Adrenal gland (tissue), 12 donors: ENCODE measurements around the gene ABCB10. TPM values are rescaled to one million over a fixed set of nuclear protein-coding genes. Genes with fewer than 3 reads are reported as not detected.

Experiments used
- DNase-seq, 7 donors: peaks; one replicate each; pipeline ENCODE4 v3.0.0-alpha.2; 2019 to 2020
- H3K27ac ChIP-seq, 5 donors: fragments of 200-600 bp; sonication (generic) in 4 of 5; 1 replicate in 3 of 5; 2 replicates in 2 of 5; pipeline versions ENCODE4 v1.5.1 to v1.8.0; 2016 to 2020; ENCODE audit warnings: mild to moderate bottlenecking in 1 of 5
- H3K27me3 ChIP-seq: fragments of 200-600 bp; 2 replicates; pipeline ENCODE4 v1.8.0; 2021
- H3K36me3 ChIP-seq, 2 donors: fragments of 200-600 bp; replicated peaks in 1 of 2; 1 replicate in 1 of 2; 2 replicates in 1 of 2; pipeline versions ENCODE4 v1.5.1 to v1.8.0; 2018 to 2022
- H3K4me1 ChIP-seq, 2 donors: fragments of 200-600 bp; replicated peaks in 1 of 2; 1 replicate in 1 of 2; 2 replicates in 1 of 2; pipeline versions ENCODE4 v1.5.1 to v1.8.0; 2018 to 2021
- H3K4me3 ChIP-seq, 4 donors: fragments of 200-600 bp; sonication (generic) in 3 of 4; one replicate each; pipeline ENCODE4 v1.5.1; 2016 to 2018
- H3K9me3 ChIP-seq, 3 donors: fragments of 200-600 bp; sonication (generic) in 1 of 3; replicated peaks in 1 of 3; 1 replicate in 2 of 3; 2 replicates in 1 of 3; pipeline versions ENCODE4 v1.5.1 to v1.8.0; 2016 to 2021
- CTCF ChIP-seq, 6 experiments: fragments of 450-650 bp in 4 of 6; fragments of 200-600 bp in 2 of 6; sonication (generic) in 1 of 6; IDR thresholded peaks; 1 replicate in 5 of 6; 2 replicates in 1 of 6; pipeline versions ENCODE4 v1.5.1 to v1.8.0; 2016 to 2021; ENCODE audit warnings: antibody characterized with exemption in 6 of 6, mild to moderate bottlenecking in 2 of 6, moderate library complexity in 1 of 6
- POLR2A ChIP-seq, 2 donors: fragments of 450-650 bp; IDR thresholded peaks; one replicate each; pipeline ENCODE4 v1.6.1; 2017; ENCODE audit warnings: antibody characterized with exemption in 2 of 2, mild to moderate bottlenecking in 2 of 2, moderate library complexity in 1 of 2
- WGBS, 4 donors: extraction: QIAGEN DNeasy Blood & Tissue Kit in 2 of 4; methylation state at CpG; one replicate each; pipeline versions ENCODE4 v1.1.5 to v1.1.7; 2013 to 2017; 5-methylcytosine and 5-hydroxymethylcytosine counted together
- intact Hi-C, 2 donors: fragments of 100-400 bp; cut with DNase I; formaldehyde crosslinking; loops; one replicate each; pipeline versions ENCODE4 v1.14.1 to v1.15.0; 2022 to 2023
- polyA plus RNA-seq, 3 donors: library from polyadenylated mRNA; stranded (reverse); fragments of 200-250 nt in 2 of 3; fragments of 350-450 nt in 1 of 3; fragmentation: Illumina TruSeq in 1 of 3; extraction: RNeasy Lipid Tissue Mini Kit (QIAGEN cat#74804) in 1 of 3; gene quantifications; one replicate each; pipeline ENCODE4 v1.2.3, GENCODE V29; 2013 to 2014
- total RNA-seq, 9 donors: library from RNA; depleted of rRNA in 4 of 9; stranded (reverse); fragments of >200 nt in 4 of 9; fragments of 120-200 nt in 1 of 9; fragmentation: NEBNext Ultra II Directional in 1 of 9; extraction: Animal tissue kit (Norgen Biotek cat#: 25700) in 1 of 9; gene quantifications; one replicate each; pipeline versions ENCODE4 v1.1.0 to v1.2.4, GENCODE V29; 2013 to 2023
- donor health status: healthy with polysubstance abuse.
- donor health status: Bipolar disorder and iron deficiency.
- donor health status: DM: yes; HTN: yes; CAD: no.
- donor health status: DM: no; HTN: no; CAD: no.
- donor health status: DM: no; HTN: no; CAD: no.
- donor health status: DM: yes; HTN: yes; CAD: no.

ABCB10 gene
- total and polyA plus RNA-seq, 12 donors: 4.7 to 15.0 (median 12.2) TPM

DNA sequence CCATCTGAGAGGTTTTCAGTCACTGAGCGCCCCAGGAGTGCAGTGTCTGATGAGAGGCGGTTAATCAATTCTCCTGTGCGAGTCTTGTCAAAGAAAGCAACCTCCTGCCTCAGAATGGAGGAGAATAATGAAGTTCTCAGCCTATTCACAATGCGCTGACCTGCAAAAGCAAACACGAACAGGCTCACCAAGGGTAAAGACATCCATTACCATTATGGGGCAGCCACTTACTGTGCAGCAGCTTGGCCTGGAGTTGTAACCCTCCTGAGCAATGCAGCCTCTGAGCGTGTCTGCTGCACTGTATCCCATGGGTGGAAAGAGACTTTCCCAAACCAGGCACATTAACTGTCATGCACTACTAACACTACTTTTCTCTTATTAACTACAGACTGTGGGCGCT lies 11.0 kb downstream of the ABCB10 start:
- no peak for TF ChIP-seq CTCF (IDR thresholded peaks at IDR 0.05)
- TF ChIP-seq POLR2A (IDR thresholded peaks at IDR 0.05): no peak
- peaks cover 0 to 19% of the 10 kb centered on the region in 2 donors for H3K4me1 ChIP-seq
- no peaks in the 10 kb centered on the region for H3K27me3 ChIP-seq
- H3K36me3 ChIP-seq: peaks cover 0 to 22% of the 10 kb centered on the region in 2 donors
- intact Hi-C loops: no loop called here
- H3K9me3 ChIP-seq: no peaks in the 10 kb centered on the region
- H3K4me3 ChIP-seq: no peak overlapping the region
- no peak overlapping the region for H3K27ac ChIP-seq
- DNase-seq: peak in 1 of 7 donors; percentile 18
- 90 to 96% (median 94%) methylated on average over 2 to 7 of the region's 7 CpGs for WGBS, 4 donors

GRCh38 chr1:229544587-229544986 lies 13.9 kb downstream of the ABCB10 start:
- DNase-seq: peak in 1 of 7 donors; percentile 4
- intact Hi-C loops: no loop called here
- TF ChIP-seq POLR2A (IDR thresholded peaks at IDR 0.05): no peak
- no peak for TF ChIP-seq CTCF (IDR thresholded peaks at IDR 0.05)
- Histone ChIP-seq H3K4me3 (no peak overlapping the region), H3K9me3 (no peaks in the 10 kb centered on the region), H3K36me3 (peaks cover 0 to 48% of the 10 kb centered on the region in 2 donors), H3K27me3 (no peaks in the 10 kb centered on the region), H3K27ac (no peak overlapping the region), H3K4me1 (no peaks in the 10 kb centered on the region)
- WGBS, 4 donors: 95 to 100% (median 100%) methylated on average over 1 of the region's 1 CpG

GRCh38 chr1:229539863-229540506 lies 18.5 kb downstream of the ABCB10 start:
- Histone ChIP-seq H3K9me3 (no peaks in the 10 kb centered on the region), H3K27me3 (no peaks in the 10 kb centered on the region), H3K27ac (no peak overlapping the region), H3K36me3 (peaks cover 0 to 61% of the 10 kb centered on the region in 2 donors), H3K4me3 (no peak overlapping the region), H3K4me1 (no peaks in the 10 kb centered on the region)
- DNase-seq: peak in 1 of 7 donors; percentile 21
- TF ChIP-seq CTCF (IDR thresholded peaks at IDR 0.05) (no peak), POLR2A (IDR thresholded peaks at IDR 0.05) (no peak)
- intact Hi-C loops: no loop called here
- WGBS, 4 donors: 94 to 96% (median 95%) methylated on average over 6 of the region's 6 CpGs

DNA sequence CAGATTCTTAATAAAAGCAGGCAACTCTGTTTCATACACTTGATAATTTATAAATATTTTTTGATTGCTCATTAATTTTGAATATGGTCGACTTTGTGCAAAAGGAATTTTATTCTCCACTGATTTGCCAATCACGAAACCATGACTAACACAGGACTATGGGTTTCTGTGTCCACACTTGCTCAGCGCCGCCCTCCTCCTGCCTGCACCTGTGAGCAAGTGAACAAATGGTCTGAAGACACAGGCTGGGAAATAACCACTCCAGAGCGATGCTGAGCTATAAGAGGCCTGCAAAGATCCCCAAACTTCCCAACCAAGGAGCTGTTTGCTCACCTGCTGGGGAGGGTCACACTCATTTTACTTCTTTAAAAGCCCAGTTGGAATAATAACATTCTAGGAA lies 19.6 kb downstream of the ABCB10 start:
- Histone ChIP-seq H3K4me1 (no peaks in the 10 kb centered on the region), H3K9me3 (no peaks in the 10 kb centered on the region), H3K27me3 (no peaks in the 10 kb centered on the region), H3K27ac (no peak overlapping the region), H3K36me3 (peaks cover 0 to 61% of the 10 kb centered on the region in 2 donors), H3K4me3 (no peak overlapping the region)
- TF ChIP-seq POLR2A (IDR thresholded peaks at IDR 0.05) (no peak), CTCF (IDR thresholded peaks at IDR 0.05) (no peak)
- 91 to 92% (median 91%) methylated on average over 5 of the region's 5 CpGs for WGBS, 4 donors
- intact Hi-C loops: no loop called here
- DNase-seq: peak in 1 of 7 donors; percentile 37
